Measurements from ENCODE around the gene ITPRIPL1. TPM values are rescaled to one million over a fixed set of nuclear protein-coding genes. Genes with fewer than 3 reads are reported as not detected.

ITPRIPL1 gene
- total RNA-seq, 2 experiments from 2014 or later: 32.8 to 35.9 TPM

DNA sequence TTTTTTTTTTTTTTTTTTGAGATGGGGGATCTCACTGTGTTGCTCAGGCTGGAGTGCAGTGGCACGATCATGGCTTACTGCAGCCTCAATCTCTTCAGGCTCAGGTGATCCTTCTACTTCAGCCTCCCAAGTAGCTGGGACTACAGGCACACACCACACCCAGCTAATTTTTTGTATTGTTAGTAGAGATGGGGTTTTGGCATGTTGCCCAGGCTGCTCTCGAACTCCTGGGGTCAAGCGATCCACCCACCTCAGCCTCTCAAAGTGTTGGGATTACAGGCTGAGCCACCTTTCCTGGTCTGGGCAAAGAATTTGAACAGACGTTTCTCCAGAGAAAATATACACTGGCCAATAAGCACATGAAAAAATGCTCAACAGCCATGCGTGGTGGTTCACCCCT, 16.9 kb upstream of the ITPRIPL1 start:
- H3K27ac Mint-ChIP-seq: no peak overlapping the region
- no peaks in the 10 kb centered on the region for H3K9me3 Mint-ChIP-seq
- DNase-seq (no peak), ATAC-seq (ENCODE audit: low read depth) (no peak)
- peaks cover 19% of the 10 kb centered on the region for H3K36me3 Mint-ChIP-seq
- no peak overlapping the region for H3K4me3 Mint-ChIP-seq
- H3K4me1 Mint-ChIP-seq: peaks cover 34% of the 10 kb centered on the region
- POLR2A ChIA-PET: interaction anchor here (0.7 to 4.9 kb wide), 3 partner anchors 12 to 41 kb away, joined by 5 to 34 read pairs (median 17); partner anchors contain the start of gene NCAPH
- no peaks in the 10 kb centered on the region for H3K27me3 Mint-ChIP-seq

DNA sequence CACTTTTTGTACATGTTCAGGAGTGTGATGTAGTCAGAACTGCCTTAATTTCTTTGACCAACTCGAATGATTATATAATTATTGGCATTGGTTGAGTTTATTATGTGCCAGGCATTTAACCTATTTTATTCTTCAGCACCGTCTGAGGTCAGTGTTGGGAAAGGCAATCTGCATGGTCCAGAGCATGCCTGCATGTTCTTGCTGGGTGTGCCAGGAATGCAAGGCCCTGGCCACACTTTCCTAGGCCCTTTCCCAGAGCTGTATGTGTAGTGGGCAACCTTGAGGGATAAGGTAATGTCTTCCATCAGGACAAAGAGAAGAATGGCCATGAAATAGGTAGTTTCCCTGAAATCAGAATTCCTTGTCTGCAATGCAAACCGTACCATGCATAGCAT, 10.1 kb upstream of the ITPRIPL1 start:
- no peak for ATAC-seq (ENCODE audit: low read depth)
- DNase-seq: no peak
- H3K4me1 Mint-ChIP-seq: peaks cover 54% of the 10 kb centered on the region
- POLR2A ChIA-PET: interaction anchor here (0.7 to 2.9 kb wide), 4 partner anchors 9 to 41 kb away, joined by 3 to 25 read pairs (median 8); partner anchors contain the start of genes ITPRIPL1 and SNRNP200
- H3K36me3 Mint-ChIP-seq: peaks cover 19% of the 10 kb centered on the region
- H3K4me3 Mint-ChIP-seq: peak overlapping the region; percentile 77
- peak overlapping the region; percentile 86 for H3K27ac Mint-ChIP-seq
- no peaks in the 10 kb centered on the region for H3K27me3 Mint-ChIP-seq
- peaks cover 1% of the 10 kb centered on the region for H3K9me3 Mint-ChIP-seq

DNA sequence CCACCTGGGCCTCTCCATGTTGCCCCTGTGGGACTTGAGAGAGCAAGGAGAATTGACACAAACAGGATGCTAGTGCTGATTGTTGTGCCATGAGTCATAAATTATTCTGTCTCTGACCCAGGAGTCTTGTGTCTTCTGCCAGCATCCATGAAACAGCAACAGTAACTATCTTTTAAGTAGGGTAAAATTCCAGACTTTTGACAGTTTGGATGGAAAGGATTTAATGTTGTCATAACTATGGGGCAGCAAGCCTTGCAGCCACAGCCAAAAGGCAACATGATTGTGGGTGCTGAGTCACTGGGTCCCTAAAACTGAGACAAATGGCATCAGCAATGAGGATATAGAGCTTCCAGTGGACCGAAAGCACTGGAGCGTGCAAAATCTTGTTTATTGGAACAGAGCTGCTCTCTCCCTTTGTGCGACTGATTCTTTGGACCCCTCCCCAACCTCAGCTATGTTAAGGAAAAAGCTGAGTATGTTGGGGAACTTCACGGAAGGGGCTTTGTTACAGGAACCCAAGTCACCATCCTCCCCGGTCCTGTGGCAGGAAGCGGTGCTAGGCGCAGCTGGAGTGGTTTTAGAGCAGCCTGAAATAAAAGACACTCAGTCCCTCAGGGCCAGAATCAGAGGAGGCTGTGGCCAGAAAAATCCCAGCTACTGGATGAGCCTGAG, 9.6 kb upstream of the ITPRIPL1 start:
- Mint-ChIP-seq H3K4me1 (peaks cover 55% of the 10 kb centered on the region), H3K36me3 (peaks cover 19% of the 10 kb centered on the region), H3K27me3 (no peaks in the 10 kb centered on the region), H3K4me3 (peak overlapping the region; percentile 77), H3K27ac (peak overlapping the region; percentile 86), H3K9me3 (peaks cover 1% of the 10 kb centered on the region)
- ATAC-seq (ENCODE audit: low read depth) (peak; percentile 72), DNase-seq (peak; percentile 56)
- POLR2A ChIA-PET: interaction anchor here (0.7 to 2.9 kb wide), 6 partner anchors 10 to 42 kb away, joined by 3 to 25 read pairs (median 7); partner anchors contain the start of genes ITPRIPL1, NCAPH and SNRNP200

DNA sequence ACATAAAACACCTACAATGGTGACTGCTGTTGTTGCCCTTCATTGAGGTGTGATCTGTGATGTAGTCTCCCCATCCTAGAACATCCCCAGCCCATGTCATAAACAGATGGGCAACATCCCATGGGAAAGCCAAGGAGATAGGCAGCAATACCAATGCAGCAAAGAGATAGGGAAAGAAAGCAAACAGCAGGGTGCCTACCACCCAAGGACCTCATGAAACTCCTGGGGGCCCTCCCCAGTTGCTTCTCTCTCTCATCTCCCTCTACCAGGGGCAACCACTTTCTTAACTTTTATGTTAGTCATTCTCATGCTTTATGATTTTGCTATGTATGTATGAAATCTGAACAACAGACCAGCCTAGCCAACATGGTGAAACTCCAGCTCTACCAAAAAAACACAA, 8.1 kb upstream of the ITPRIPL1 start:
- H3K4me3 Mint-ChIP-seq: peak overlapping the region; percentile 18
- DNase-seq: no peak
- ATAC-seq (ENCODE audit: low read depth): no peak
- H3K4me1 Mint-ChIP-seq: peaks cover 58% of the 10 kb centered on the region
- H3K27me3 Mint-ChIP-seq: no peaks in the 10 kb centered on the region
- no peak overlapping the region for H3K27ac Mint-ChIP-seq
- peaks cover 17% of the 10 kb centered on the region for H3K36me3 Mint-ChIP-seq
- H3K9me3 Mint-ChIP-seq: peaks cover 1% of the 10 kb centered on the region
- POLR2A ChIA-PET: interaction anchor here (1.9 to 2.9 kb wide), 3 partner anchors 9 to 18 kb away, joined by 11 to 25 read pairs (median 13); partner anchors contain the start of genes ITPRIPL1, NCAPH and SNRNP200

DNA sequence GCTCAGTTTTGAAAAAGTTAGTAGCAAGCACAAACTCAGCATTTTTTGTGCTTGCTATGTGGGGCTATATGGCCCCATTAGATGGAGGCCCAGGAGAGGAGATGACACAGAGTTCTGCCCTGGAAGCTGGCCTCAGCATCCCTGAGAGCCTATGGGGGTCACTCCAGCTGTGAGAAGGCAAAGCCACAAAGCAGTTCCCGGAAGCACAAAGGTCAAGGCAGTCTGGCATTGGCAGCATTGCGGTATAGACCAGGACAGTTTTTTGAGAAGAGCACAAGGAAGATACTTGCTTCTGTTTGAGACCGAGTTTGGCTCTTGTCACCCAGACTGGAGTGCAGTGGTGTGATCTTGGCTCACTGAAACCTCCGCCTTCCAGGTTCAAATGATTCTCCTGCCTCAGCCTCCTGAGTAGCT, 7.5 kb upstream of the ITPRIPL1 start:
- H3K27ac Mint-ChIP-seq: peak overlapping the region; percentile 62
- peaks cover 56% of the 10 kb centered on the region for H3K4me1 Mint-ChIP-seq
- no peak overlapping the region for H3K4me3 Mint-ChIP-seq
- ATAC-seq (ENCODE audit: low read depth): no peak
- no peak for DNase-seq
- peaks cover 1% of the 10 kb centered on the region for H3K9me3 Mint-ChIP-seq
- H3K27me3 Mint-ChIP-seq: no peaks in the 10 kb centered on the region
- POLR2A ChIA-PET: interaction anchor here (2.9 to 10.2 kb wide), 3 partner anchors 12 to 17 kb away, joined by 25 to 169 read pairs (median 96); partner anchors contain the start of genes NCAPH and SNRNP200
- H3K36me3 Mint-ChIP-seq: peaks cover 15% of the 10 kb centered on the region

DNA sequence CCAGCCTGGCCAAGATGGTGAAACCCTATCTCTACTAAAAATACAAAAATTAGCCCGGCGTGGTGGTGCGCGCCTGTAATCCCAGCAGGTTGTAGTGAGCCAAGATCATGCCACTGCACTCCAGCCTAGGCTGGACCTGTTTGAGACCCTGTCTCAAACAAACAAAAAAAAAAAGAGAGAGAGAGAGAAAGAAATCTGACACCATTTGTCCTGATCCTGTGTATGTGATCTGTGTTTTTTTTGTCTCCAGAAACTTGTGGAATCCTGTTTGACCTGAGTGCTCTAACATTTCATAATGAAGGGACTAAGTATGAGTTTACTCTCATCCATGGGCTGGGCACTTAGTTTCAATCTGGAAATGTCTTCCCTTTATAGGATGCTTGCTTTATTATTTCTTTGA, 6.4 kb upstream of the ITPRIPL1 start:
- peaks cover 15% of the 10 kb centered on the region for H3K36me3 Mint-ChIP-seq
- POLR2A ChIA-PET: interaction anchor here (0.7 to 10.2 kb wide), 4 partner anchors 9 to 218 kb away, joined by 9 to 169 read pairs (median 65); partner anchors contain the start of genes ARID5A, NCAPH and SNRNP200
- H3K27ac Mint-ChIP-seq: peak overlapping the region; percentile 72
- peaks cover 60% of the 10 kb centered on the region for H3K4me1 Mint-ChIP-seq
- H3K27me3 Mint-ChIP-seq: no peaks in the 10 kb centered on the region
- ATAC-seq (ENCODE audit: low read depth): no peak
- peaks cover 1% of the 10 kb centered on the region for H3K9me3 Mint-ChIP-seq
- H3K4me3 Mint-ChIP-seq: peak overlapping the region; percentile 71
- no peak for DNase-seq

DNA sequence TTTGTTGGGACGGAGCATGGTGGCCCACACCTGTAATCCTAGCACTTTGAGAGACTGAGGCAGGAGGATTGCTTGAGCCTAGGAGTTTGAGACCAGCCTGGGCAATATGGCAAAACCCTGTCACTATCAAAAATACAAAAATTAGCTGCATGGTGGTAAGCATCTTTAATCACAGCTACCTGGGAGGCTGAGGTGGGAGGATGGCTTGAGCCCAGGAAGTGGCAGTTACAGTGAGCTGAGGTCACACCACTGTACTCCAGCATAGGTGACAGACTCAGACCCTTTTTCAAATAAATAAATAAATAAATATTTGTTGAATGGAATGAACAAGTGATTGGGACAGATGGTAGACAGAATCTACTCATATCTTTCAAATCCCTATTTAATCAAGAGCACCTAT, 5.7 kb upstream of the ITPRIPL1 start:
- Mint-ChIP-seq H3K27ac (peak overlapping the region; percentile 72), H3K27me3 (no peaks in the 10 kb centered on the region), H3K9me3 (peaks cover 1% of the 10 kb centered on the region), H3K4me1 (peaks cover 64% of the 10 kb centered on the region), H3K36me3 (peaks cover 15% of the 10 kb centered on the region), H3K4me3 (peak overlapping the region; percentile 71)
- DNase-seq: no peak
- no peak for ATAC-seq (ENCODE audit: low read depth)
- POLR2A ChIA-PET: interaction anchor here (0.6 to 10.2 kb wide), 6 partner anchors 9 to 218 kb away, joined by 3 to 169 read pairs (median 24); partner anchors contain the start of genes NCAPH and SNRNP200

DNA sequence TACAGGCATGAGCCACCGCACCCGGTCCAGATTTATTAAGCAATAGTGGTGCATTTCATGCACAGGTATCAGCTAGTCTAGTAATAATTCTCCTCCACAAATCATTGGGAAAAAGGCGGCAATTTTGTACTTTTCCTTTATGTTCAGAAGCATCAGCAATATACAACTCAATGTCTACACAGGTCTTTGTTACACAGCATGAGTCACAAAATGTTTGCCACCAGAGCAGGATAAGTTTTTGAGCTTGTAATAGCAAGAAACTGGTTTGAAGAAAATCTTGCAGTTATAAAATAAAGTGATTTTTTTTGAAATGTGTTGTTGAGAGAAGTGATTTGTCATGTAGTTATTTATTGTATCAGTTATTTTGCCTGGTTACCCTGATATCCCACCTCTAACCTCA, 4.8 kb upstream of the ITPRIPL1 start:
- POLR2A ChIA-PET: interaction anchor here (0.5 to 10.2 kb wide), 7 partner anchors 10 to 217 kb away, joined by 3 to 169 read pairs (median 14); partner anchors contain the start of genes NCAPH, SNRNP200 and STARD7
- H3K4me1 Mint-ChIP-seq: peaks cover 61% of the 10 kb centered on the region
- ATAC-seq (ENCODE audit: low read depth) (no peak), DNase-seq (no peak)
- H3K36me3 Mint-ChIP-seq: peaks cover 11% of the 10 kb centered on the region
- peaks cover 1% of the 10 kb centered on the region for H3K9me3 Mint-ChIP-seq
- H3K27ac Mint-ChIP-seq: peak overlapping the region; percentile 84
- no peaks in the 10 kb centered on the region for H3K27me3 Mint-ChIP-seq
- H3K4me3 Mint-ChIP-seq: peak overlapping the region; percentile 89

DNA sequence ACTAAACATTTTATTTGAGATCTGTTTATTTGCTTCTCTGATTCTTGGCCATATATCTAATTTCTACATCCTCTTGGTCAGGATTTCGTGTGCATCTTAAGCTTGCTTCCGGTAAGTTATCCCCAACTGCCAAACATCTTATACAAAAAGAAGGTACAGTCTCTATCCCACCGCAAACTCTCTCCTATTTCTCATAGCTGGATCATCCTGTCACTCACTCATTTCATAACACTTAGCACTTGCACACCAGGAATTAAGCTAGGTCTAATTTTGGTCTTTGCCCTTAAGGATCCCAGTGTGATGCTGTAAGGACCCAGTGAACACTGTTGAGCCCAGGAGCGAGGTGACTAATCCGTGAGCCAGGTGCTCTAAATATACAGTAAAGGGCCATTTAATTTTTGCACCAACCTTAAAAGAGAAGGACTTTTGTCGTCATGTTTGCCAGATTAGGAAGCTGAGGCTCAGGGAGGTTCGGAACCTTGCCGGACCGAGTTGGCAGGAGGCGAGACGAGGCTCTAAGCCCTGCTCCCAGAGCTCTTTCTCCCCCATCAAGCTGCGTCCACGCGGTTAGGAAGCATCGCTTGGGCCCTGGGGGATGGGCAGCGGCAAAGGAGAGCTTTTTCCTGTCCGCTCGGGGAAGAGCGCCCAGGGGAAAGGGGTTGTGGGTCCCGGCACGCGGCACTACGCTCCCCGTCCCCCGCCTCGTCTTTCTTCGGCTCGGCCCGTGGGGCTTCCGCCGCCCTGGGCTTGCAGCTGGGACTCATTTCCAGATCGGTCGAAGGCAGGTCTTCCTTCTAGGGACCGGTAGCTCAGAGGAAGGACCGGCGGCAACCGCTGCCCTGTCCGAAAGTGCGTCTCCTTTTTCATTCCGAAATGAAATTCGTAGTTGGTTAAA, 4.1 kb upstream of the ITPRIPL1 start:
- ATAC-seq (ENCODE audit: low read depth) (peak; percentile 17), DNase-seq (peak; percentile 67)
- Mint-ChIP-seq H3K36me3 (peaks cover 12% of the 10 kb centered on the region), H3K9me3 (peaks cover 1% of the 10 kb centered on the region), H3K27ac (peak overlapping the region; percentile 84), H3K27me3 (no peaks in the 10 kb centered on the region), H3K4me3 (peak overlapping the region; percentile 89), H3K4me1 (peaks cover 56% of the 10 kb centered on the region)
- POLR2A ChIA-PET: interaction anchor here (0.5 to 10.2 kb wide), 11 partner anchors 9 to 217 kb away, joined by 3 to 169 read pairs (median 7); partner anchors contain the start of genes NCAPH, SNRNP200 and STARD7

DNA sequence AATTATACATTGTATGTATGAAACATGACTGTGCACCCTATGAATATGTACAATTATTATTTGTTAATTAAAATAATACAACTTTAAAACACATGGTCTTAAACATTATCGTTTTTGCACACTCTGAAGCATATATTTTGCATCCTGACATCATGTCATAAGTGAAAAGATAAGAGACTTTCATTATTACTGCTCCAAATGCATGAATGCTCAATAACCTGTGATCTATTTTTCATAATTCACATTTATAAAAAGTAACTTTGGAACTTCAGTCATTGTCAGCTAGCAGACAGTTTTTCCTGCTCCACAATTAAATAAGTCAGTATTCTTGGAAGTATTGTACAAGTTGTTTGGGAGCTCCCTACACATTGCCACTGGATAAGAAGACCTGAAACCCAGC, 1.3 kb upstream of the ITPRIPL1 start:
- POLR2A ChIA-PET: interaction anchor here (1.6 to 10.2 kb wide), 3 partner anchors 11 to 116 kb away, joined by 4 to 169 read pairs (median 96); partner anchors contain the start of genes NCAPH and SNRNP200
- Mint-ChIP-seq H3K4me1 (peaks cover 59% of the 10 kb centered on the region), H3K4me3 (no peak overlapping the region), H3K36me3 (peaks cover 26% of the 10 kb centered on the region), H3K9me3 (peaks cover under 1% of the 10 kb centered on the region), H3K27ac (no peak overlapping the region), H3K27me3 (no peaks in the 10 kb centered on the region)
- no peak for DNase-seq
- ATAC-seq (ENCODE audit: low read depth): no peak

DNA sequence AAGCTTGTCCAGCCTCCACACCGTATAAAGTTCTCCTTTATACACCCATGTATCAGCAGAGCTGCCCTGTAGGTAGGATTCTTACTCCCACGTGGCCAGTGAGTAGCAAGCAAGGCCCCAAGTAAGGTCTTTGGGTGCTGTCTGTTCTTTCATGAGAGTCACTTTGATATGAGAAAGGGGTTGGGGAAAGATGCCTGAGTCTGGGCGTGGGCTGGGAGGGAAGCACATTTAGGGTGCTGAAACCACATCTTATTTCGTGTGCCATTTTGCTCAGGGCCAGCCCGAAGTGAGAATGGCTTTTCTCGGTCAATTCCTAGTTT, 436 bp upstream of the ITPRIPL1 start:
- ATAC-seq (ENCODE audit: low read depth) (peak; percentile 0), DNase-seq (no peak)
- Mint-ChIP-seq H3K9me3 (no peaks in the 10 kb centered on the region), H3K4me1 (peaks cover 57% of the 10 kb centered on the region), H3K27me3 (no peaks in the 10 kb centered on the region), H3K36me3 (peaks cover 28% of the 10 kb centered on the region), H3K4me3 (peak overlapping the region; percentile 91), H3K27ac (peak overlapping the region; percentile 88)
- POLR2A ChIA-PET: interaction anchor here (0.6 to 10.2 kb wide), 9 partner anchors 9 to 117 kb away, joined by 3 to 169 read pairs (median 5); partner anchors contain the start of genes NCAPH and SNRNP200

DNA sequence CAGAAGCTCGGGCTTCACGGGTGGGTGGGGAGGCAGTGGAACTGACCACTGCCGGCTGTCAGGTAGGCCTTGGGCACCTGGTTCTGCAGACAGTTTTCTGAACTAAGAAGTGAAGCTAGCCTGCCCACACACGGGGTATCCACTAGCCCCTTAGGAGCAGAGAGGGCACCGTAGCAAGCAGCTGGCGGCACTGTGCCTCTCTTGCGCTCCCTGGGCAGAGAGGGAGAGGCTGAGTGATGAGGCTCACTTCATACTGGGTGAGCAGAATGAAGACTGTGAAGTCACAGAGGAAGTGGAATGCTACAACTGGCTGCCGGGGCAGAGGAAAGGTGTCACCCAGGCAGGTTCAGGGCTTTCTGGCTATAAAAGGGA, 753 bp downstream of the ITPRIPL1 start:
- H3K36me3 Mint-ChIP-seq: peaks cover 30% of the 10 kb centered on the region
- ATAC-seq (ENCODE audit: low read depth): peak; percentile 57
- H3K27me3 Mint-ChIP-seq: no peaks in the 10 kb centered on the region
- H3K27ac Mint-ChIP-seq: peak overlapping the region; percentile 89
- POLR2A ChIA-PET: interaction anchor here (1.1 to 10.2 kb wide), 6 partner anchors 9 to 20 kb away, joined by 4 to 169 read pairs (median 10); partner anchors contain the start of genes NCAPH and SNRNP200
- H3K4me1 Mint-ChIP-seq: peaks cover 46% of the 10 kb centered on the region
- peak overlapping the region; percentile 91 for H3K4me3 Mint-ChIP-seq
- no peaks in the 10 kb centered on the region for H3K9me3 Mint-ChIP-seq
- peak; percentile 61 for DNase-seq
